OCI-LY7 (cell line): ENCODE data around the gene DHRSX.

Source experiments
- CTCF ChIP-seq: fragments of 200-600 bp; sonication (generic); conservative IDR thresholded peaks from 2 replicates; pipeline ENCODE4 v1.5.1; 2014; ENCODE audit warnings: mild to moderate bottlenecking, antibody characterized with exemption, low read length, moderate library complexity, mixed read lengths
- EZH2phosphoT487 ChIP-seq: fragments of 200-600 bp; sonication (generic); IDR thresholded peaks from 2 replicates; pipeline ENCODE4 v1.6.1; 2018; ENCODE audit warnings: low read depth, borderline replicate concordance, mild to moderate bottlenecking, mixed run types, antibody characterized with exemption, low read length, moderate library complexity, mixed read lengths

GRCh38 chrX:2432298-2432863 lies 68.4 kb downstream of the DHRSX start:
- TF ChIP-seq CTCF (no peak), EZH2phosphoT487 (no peak)
